NCI-H146 (cell line): Measurements from ENCODE around the gene CRK.

Experiments used
- DNase-seq: peaks from one replicate; lab custom pipeline; 2025; lab: John Stamatoyannopoulos, UW

The CRK gene

GRCh38 chr17:1486802-1487695 lies 31.0 kb upstream of the CRK start:
- peak; percentile 86 for DNase-seq

- DNase-seq, result peak; percentile 60
Observed at GRCh38 chr17:1485423-1486376, 29.7 kb upstream of the CRK start.

DNA sequence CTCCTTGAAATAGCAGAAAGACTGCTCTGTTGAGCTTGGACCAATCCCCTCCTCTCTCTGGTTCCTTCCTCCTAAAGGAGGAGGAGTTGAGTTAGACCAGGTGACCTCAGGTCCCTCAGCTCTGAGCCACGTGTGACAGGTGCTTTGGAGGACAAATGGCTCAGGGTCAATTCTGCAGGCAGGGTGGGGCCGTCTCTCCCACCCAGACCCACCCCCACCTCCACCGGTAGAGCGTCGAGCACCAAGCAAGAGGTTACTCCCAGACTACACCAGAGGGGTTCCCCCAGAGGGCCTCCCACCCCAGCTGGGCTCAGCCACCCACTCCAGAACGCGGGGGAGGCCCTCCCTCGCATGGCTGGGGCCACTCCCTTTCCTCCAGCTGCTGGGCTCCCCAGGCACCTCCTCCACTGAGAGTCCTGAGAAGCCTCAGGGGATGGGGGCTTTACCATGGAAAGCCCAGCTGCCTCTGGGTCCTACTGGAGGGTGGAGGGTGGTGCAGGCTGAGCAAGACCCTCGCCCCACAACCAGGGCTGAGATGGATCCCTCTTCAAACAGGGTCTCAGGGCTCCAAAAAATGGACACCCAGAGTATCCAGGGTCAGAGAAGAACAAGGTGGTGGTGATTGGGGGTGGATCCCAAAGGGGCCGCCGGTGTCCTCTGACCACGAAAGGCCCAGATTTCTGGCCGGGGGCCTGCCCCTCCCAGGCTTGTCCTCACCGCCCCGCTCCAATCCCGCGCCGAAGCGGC lies 28.8 kb upstream of the CRK start:
- DNase-seq, result peak; percentile 76

DNA sequence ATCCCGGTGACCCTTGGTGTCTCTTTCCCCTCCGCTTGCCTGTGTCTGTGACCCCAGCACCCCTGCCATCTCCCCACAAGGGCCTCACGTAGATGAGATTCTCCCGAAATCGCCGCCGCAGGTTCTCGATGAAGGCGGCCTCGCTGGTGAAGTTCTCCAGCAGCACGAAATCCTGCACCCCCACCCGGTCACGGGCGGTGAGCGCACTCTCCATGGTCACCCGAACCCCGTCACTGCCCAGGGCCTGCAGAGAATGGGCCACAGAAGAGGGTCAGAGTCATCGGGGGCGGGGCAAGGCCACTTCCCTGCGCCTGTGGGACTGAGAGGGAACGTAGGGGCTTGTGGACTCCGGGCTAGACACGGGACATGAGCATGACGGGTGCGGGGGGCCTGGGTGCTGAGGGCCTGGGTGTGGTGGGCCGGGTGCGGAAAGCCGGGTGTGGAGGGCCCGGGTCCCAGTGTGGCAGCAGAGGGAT lies 28.1 kb upstream of the CRK start:
- DNase-seq, result no peak

DNA sequence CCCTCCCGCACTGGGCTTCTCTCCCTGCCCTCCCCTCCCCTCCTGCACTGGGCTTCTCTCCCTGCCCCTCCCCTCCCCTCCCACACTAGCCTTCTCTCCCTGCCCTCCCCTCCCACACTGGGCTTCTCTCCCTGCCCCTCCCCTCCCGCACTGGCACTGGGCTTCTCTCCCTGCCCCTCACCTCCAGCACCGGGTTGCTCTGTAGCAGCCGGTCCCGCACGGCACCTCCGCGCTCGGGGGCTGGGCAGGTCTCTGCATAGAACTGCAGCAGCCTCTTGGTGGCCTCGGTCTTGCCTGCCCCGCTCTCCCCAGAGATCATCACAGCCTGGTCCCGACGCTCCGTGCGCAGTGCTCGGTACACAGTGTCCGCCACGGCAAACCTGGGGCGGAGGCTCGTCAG lies 26.6 kb upstream of the CRK start:
- no peak for DNase-seq

DNA sequence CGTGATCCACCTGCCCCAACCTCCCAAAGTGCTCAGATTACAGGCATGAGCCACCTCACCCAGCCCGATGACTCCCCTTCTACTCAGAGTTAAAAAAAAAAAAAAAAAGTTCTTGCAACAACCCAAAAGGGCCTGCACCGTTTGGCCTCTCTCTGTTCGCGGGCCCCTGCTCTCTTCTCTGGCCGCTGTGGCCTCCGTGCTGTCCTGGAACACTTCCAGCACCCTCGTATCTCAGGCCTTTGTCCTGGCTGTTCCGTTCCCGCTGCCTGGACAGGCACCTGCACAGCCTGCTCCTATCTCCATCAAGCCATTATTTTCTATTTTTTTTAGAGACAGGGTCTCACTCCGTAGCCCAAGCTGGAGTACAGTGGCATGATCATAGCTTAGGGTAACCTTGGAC lies 25.7 kb upstream of the CRK start:
- no peak for DNase-seq

GRCh38 chr17:1480747-1481465 lies 24.9 kb upstream of the CRK start:
- DNase-seq, result no peak

DNA sequence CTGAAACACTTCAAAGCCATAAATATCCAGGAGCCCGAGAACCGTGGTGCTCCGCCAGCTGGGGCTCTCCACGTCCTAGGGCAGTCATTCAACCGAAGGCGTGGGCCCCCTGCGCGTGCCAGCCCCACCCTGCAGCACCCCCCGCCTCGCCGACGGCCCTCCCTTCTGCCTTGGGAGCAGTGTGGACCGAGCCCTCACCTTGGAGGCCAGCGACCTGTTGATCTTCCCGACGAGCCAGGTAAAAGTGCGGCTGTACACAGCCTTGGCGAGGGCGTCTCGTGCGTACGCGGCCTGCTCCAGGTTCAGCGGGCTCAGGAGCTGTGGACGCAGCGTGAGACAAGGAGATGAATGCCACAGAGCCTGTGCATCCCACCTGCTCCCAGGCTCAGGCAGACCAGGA lies 22.4 kb upstream of the CRK start:
- no peak for DNase-seq

- DNase-seq, result no peak
Observed at GRCh38 chr17:1475321-1475854, 19.4 kb upstream of the CRK start.

DNA sequence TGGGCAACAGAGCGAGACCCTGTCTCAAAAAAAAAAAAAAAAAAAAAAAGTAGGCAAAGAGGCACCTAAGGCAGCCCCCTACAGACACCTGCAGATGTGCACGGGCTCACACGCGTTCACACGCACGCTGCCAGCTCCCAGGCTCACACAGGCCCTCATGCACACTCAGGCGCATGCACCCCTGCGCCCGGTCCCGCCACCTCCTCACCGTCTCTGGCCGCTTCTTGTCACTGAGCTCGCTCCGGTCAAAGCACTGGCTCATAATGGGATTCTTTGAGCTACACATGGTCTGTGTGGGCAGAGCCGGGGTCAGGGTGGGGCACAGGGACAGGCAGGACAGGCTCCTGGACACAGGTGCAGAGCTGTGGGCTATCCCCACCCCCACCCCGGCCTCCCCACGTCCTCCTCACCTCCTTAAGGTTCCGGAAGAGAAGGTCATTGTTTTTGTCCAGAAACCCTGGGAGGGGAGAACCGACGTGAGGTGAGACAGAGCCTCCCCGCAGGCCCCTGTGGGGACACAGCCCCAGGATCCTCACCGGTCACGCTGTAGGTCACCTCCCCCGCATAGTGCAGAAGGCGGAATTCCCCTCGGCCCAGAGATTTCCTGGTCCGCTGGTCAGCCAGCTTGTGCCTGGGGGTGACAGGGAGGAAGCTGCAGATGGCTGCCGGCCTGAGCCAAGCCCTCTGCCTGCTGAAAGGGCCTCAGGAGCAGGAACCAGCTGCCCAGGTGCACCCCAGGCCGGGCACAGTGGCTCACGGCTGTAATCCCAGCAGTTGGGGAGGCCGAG lies 18.6 kb upstream of the CRK start:
- DNase-seq, result no peak

DNA sequence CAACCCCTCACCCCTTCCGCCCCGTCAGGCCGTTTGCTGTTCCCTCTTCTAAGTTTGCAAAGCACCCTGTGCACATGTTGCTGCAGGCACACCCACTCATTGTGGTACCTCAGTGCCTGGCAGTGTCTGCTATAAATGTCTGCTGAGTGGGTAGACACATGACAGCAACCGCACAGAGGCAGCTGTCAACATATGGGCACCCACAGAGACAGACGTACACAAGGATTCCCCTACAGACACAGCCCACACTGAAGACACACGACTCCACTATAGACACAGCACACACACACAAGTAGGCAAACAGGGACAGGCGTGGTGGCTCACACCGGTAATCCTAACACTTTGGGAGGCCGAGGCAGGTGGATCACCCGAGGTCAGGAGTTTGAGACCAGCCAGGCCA lies 17.8 kb upstream of the CRK start:
- DNase-seq, result no peak

DNA sequence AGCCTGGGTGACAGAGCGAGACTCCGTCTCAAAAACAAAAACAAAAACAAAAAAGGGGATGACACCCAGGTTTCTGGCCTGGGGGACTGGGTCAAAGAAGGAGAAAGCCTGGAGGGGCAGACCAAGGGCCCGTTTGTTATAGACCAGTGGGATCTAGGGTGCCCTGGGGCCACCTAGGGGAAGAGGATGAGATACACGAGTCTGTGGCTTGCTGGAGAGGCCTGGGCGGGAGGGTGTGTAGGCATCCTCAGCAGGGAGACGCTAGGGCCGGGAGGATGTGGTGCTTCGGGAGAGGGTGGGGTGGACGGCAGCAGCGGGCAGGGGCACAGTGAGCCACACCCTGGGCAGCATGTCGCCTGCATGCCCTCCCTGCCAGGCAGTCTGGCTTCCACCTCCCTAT lies 17.1 kb upstream of the CRK start:
- no peak for DNase-seq

DNA sequence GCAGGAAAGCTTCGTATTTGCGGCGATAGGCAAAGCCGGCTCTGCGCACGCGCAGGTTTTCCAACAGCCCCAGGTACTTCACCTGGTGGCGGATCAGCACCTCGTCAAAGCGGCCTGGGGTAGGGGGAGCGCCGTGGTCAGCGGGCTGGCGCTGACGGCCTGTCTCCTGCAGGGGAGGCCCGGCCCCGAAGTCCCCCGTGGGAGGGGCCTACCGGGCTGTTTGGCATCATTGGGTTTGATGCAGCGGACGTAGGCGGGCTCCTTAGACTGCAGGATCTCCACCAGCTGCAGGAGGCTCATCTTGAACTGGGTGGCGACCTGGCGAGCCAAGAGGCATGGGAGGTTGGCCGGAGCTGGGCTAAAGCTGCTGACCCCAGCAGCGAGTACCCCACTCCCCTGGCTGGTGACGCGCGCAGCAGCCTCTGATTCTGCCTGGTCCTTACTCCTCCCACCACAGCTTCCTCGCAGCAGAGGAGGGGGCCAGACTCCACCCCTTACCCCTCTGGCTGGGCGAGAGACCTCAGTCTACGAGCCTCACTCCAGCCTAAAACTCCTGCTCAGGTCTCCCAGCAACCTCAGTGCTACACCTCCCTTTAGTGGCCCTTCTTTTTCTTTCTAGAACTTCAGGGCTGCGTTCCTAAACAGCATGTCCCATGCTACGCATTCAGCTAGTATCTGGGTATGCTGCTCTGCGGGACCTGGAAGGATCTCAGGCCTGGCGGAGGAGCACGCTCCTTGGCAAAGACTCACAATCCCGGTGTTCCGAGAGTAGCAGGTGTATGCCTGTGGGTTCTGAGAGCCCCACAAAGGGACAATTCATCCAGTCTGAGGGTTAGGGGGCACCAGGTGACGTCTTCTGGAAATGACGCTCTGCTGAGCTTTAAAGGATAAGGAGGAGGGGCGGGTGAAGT lies 16.1 kb upstream of the CRK start:
- no peak for DNase-seq

- DNase-seq, result no peak
Observed at GRCh38 chr17:1471490-1471889, 15.5 kb upstream of the CRK start.

DNA sequence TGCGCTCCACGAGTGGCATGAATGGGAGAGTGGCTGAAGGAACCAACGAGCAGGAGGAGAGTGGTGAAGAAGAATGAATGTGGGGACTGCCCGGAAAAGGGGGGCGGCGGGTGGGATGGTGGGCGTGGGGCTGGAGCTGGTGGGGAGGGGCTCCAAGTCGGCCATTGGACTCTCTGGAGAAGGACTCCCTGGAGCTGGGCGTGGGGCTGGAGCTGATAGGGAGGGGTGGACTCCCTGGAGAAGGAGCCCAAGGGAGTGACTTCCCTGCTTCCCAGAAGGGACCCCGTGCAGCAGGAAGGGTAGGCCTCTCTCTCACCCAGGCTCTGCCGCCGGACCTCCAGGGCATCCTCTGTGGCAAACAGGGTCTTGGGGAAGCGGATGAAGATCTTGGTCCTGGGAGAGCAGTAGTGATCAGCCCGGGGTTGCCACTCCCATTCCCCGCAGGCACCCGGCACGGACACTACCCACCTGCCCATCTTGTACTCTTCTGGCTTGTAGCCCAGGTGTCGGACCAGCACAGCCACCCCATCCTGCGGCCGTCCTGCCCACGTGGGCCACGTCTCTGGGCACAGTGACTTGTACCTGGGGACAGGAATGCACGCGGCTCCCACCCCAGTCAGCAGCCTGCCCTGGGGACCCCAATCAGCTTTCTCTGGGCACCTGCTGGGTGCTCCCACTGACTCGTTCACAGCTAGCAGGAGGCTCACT lies 14.9 kb upstream of the CRK start:
- no peak for DNase-seq

DNA sequence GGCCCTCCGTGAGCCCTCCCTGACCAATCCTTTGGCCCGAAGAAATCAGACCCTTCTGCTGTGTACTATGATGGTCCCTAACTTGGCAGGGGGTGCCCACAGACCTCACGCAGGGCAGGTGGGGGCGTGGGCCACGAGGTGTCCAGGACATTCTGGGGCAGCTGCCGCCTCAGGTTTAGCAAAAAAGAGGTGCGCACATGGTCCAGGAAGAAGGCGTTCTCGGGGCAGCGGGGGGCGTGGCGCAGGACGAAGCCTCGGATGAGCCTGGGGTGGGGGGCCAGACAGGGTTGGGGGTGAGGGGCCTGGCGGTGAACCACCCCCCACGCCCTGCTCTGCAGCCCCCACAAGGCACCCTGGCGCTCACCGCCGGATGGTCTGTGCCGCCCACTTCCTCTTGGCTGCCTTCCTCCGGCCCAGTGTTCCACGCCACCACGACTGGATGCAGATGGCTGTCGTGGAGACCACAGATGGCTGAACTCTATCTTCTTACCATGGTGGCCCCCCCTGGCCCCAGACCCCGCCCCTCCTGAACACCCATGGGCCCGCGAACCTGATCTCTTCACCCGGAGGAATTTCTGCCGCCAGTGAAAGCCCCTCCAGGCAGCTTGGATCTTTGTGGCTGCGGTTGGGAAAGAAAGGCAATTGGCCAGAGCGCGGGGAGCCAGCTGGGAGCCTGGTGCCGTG lies 14.2 kb upstream of the CRK start:
- DNase-seq, result no peak

GRCh38 chr17:1469231-1469852 lies 13.3 kb upstream of the CRK start:
- no peak for DNase-seq
